ENCODE data around the gene OSBPL9. TPM values are rescaled to one million over a fixed set of nuclear protein-coding genes. Genes with fewer than 3 reads are reported as not detected.

The OSBPL9 gene
- total and polyA plus RNA-seq, 2 experiments from 2014 or later, result 71.0 to 288 TPM

DNA sequence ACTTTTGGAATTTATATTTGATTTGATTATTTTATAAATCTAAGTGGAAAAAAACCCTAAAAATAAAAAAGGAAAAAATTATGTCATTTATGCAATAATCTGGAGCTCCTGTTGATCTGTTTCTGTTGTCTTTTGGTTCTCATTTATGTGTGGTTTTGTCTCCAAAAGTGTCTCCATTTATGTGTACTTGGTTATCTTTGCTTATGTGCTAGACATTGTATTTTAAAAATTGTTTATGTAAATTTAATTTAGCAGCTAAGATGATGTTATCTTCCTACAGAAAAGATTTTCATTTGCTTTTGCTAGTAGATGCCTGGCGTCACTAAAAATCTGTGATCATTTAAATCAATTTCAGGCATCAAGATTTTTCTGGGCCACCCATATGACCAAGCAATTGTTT is 95.7 kb downstream of the OSBPL9 start:
- 97% methylated on average over 1 of the region's 1 CpG for WGBS (ENCODE audit: low lambda C conversion rate, missing lambda C conversion rate)
- Histone ChIP-seq H3K4me3 (no peak overlapping the region), H3K4me1 (ENCODE audit: insufficient read depth) (no peaks in the 10 kb centered on the region), H2AFZ (no peak overlapping the region), H3K27me3 (no peaks in the 10 kb centered on the region), H3K27ac (no peak overlapping the region), H3K9me2 (replicated peaks; ENCODE audit: insufficient read depth) (no peaks in the 10 kb centered on the region), H3K36me3 (replicated peaks; ENCODE audit: insufficient read depth, low read depth) (no peaks in the 10 kb centered on the region), H3K79me2 (peaks cover 25% of the 10 kb centered on the region), H3K9me3 (ENCODE audit: low read depth) (no peaks in the 10 kb centered on the region), H3K4me2 (no peak overlapping the region), H4K20me1 (ENCODE audit: insufficient read depth, poor library complexity, severe bottlenecking) (no peaks in the 10 kb centered on the region)
- no peak for DNase-seq (ENCODE audit: low spot score)
- TF ChIP-seq EZH2 (IDR thresholded peaks at IDR 0.05; ENCODE audit: borderline replicate concordance) (no peak), EZH2phosphoT487 (IDR thresholded peaks at IDR 0.05; ENCODE audit: low read depth, severe bottlenecking, unreplicated experiment) (no peak)
- TF ChIP-seq, protein P1, sequence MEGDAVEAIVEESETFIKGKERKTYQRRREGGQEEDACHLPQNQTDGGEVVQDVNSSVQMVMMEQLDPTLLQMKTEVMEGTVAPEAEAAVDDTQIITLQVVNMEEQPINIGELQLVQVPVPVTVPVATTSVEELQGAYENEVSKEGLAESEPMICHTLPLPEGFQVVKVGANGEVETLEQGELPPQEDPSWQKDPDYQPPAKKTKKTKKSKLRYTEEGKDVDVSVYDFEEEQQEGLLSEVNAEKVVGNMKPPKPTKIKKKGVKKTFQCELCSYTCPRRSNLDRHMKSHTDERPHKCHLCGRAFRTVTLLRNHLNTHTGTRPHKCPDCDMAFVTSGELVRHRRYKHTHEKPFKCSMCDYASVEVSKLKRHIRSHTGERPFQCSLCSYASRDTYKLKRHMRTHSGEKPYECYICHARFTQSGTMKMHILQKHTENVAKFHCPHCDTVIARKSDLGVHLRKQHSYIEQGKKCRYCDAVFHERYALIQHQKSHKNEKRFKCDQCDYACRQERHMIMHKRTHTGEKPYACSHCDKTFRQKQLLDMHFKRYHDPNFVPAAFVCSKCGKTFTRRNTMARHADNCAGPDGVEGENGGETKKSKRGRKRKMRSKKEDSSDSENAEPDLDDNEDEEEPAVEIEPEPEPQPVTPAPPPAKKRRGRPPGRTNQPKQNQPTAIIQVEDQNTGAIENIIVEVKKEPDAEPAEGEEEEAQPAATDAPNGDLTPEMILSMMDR (IDR thresholded peaks at IDR 0.05; ENCODE audit: poor library complexity), result no peak

DNA sequence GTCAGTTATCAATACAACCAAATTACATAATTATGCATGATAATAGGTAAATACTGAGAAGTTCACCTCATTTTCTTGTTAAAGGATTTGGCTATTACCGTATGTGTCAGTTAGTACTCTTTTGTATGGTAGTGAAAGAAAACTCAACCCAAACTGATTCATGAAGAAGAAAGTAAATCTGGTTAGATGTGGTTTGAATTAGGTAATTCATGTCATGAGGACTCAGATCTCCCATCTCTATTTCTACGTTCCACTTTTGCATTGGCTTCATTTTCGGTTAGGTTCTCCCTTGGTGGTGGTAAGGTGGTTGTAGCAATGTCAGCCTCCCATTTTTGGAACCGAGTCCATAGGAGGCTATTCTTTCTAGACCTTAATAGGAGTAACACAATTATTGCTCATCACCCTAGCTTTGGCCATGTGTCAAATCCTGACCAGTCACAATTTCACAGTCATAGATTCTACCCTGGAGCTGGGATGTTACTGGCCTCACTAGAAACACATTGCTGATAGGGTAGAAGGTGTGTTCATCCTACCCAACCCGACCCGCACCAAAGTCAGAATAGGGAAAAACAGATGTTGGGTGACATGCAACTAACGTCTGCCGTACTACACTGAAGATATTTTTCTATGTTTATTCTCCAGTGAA is 97.6 kb downstream of the OSBPL9 start:
- H3K36me3 ChIP-seq (replicated peaks; ENCODE audit: insufficient read depth, low read depth), result no peaks in the 10 kb centered on the region
- no peaks in the 10 kb centered on the region for H3K9me2 ChIP-seq (replicated peaks; ENCODE audit: insufficient read depth)
- no peaks in the 10 kb centered on the region for H3K27me3 ChIP-seq
- no peak for TF ChIP-seq EZH2phosphoT487 (IDR thresholded peaks at IDR 0.05; ENCODE audit: low read depth, severe bottlenecking, unreplicated experiment)
- TF ChIP-seq, protein P1 (IDR thresholded peaks at IDR 0.05; ENCODE audit: poor library complexity), result no peak
- TF ChIP-seq EZH2 (IDR thresholded peaks at IDR 0.05; ENCODE audit: borderline replicate concordance), result no peak
- no peak overlapping the region for H2AFZ ChIP-seq
- peaks cover 20% of the 10 kb centered on the region for H3K79me2 ChIP-seq
- no peak for DNase-seq (ENCODE audit: low spot score)
- no peaks in the 10 kb centered on the region for H3K9me3 ChIP-seq (ENCODE audit: low read depth)
- no peaks in the 10 kb centered on the region for H4K20me1 ChIP-seq (ENCODE audit: insufficient read depth, poor library complexity, severe bottlenecking)
- no peak overlapping the region for H3K4me3 ChIP-seq
- H3K4me1 ChIP-seq (ENCODE audit: insufficient read depth), result no peaks in the 10 kb centered on the region
- no peak overlapping the region for H3K4me2 ChIP-seq
- 98% methylated on average over 8 of the region's 8 CpGs for WGBS (ENCODE audit: low lambda C conversion rate, missing lambda C conversion rate)
- no peak overlapping the region for H3K27ac ChIP-seq

DNA sequence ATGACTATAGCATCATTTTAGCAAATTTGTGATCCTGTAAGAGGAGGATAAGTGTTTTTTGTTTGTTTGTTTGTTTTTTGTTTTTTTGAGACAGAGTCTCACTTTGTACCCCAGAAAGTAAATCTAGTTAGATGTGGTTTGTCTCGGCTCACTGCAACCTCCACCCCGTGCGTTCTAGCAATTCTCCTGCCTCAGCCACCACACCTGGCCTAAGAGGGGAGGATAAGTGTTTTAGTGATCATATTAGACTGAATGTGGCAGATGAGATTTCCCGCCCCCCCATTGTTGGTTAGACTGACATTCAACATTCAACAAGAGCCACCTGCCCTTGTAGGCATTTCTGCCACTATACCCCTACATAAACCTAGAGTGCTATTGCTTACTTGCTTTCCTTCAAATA is 98.5 kb downstream of the OSBPL9 start:
- Histone ChIP-seq H3K4me1 (ENCODE audit: insufficient read depth) (no peaks in the 10 kb centered on the region), H3K36me3 (replicated peaks; ENCODE audit: insufficient read depth, low read depth) (no peaks in the 10 kb centered on the region), H2AFZ (no peak overlapping the region), H3K9me2 (replicated peaks; ENCODE audit: insufficient read depth) (no peaks in the 10 kb centered on the region), H3K27me3 (no peaks in the 10 kb centered on the region), H3K79me2 (peaks cover 12% of the 10 kb centered on the region), H3K27ac (no peak overlapping the region), H3K9me3 (ENCODE audit: low read depth) (no peaks in the 10 kb centered on the region), H4K20me1 (ENCODE audit: insufficient read depth, poor library complexity, severe bottlenecking) (no peaks in the 10 kb centered on the region), H3K4me2 (no peak overlapping the region), H3K4me3 (no peak overlapping the region)
- TF ChIP-seq EZH2phosphoT487 (IDR thresholded peaks at IDR 0.05; ENCODE audit: low read depth, severe bottlenecking, unreplicated experiment) (no peak), EZH2 (IDR thresholded peaks at IDR 0.05; ENCODE audit: borderline replicate concordance) (no peak)
- TF ChIP-seq, protein P1 (IDR thresholded peaks at IDR 0.05; ENCODE audit: poor library complexity), result no peak
- 81% methylated on average over 4 of the region's 4 CpGs for WGBS (ENCODE audit: low lambda C conversion rate, missing lambda C conversion rate)
- no peak for DNase-seq (ENCODE audit: low spot score)
